Activated CD4-positive, alpha-beta T cell treated with anti-CD3 and anti-CD28 coated beads for 4 hours (primary cell): Measurements from ENCODE around the gene MVK.

ENCODE experiments used
- DNase-seq, 2 donors: peaks; one replicate each; pipeline ENCODE4 v3.0.0-alpha.2; 2020

Gene MVK

DNA sequence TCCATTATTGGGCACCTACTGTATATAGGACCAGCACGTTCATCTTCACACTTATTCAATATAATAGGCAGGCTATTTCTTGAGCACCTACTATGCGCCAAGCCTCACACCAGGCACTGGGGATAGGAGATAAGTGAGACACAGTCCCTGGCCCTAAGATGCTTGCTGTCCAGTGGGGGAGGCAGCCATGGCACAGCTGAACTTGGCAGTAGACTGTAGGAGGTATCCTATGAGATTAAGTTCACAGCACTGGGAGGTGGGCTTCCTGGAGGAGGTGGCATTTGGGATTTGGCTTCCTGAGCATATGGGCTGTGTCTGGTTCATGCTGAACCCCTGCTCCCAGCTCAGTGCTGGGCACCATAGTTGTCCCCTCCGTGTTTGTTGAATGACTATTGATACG, 65.1 kb downstream of the MVK start:
- DNase-seq: no peak

GRCh38 chr12:109639151-109639872, 65.7 kb downstream of the MVK start:
- no peak for DNase-seq

GRCh38 chr12:109640961-109641360, 67.4 kb downstream of the MVK start:
- DNase-seq: no peak

DNA sequence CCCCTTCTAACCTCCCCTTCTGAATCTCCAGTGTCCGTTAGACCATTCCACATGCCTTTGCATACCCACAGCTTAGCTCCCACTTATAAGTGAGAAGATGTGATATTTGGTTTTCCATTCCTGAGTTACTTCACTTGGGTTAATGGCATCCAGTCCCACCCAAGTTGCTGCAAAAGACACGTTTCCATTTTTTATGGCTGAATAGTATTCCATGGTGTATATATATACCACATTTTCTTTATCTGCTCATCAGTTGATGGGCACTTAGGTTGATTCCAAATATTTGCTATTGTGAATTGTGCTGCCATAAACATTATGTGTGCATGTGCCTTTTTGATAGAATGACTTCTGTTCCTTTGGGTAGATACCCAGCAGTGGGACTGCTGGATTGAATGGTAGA, 67.8 kb downstream of the MVK start:
- DNase-seq: no peak

- no peak for DNase-seq
Measured at GRCh38 chr12:109642506-109643132, 69.0 kb downstream of the MVK start.

GRCh38 chr12:109645194-109645593, 71.6 kb downstream of the MVK start:
- no peak for DNase-seq

DNA sequence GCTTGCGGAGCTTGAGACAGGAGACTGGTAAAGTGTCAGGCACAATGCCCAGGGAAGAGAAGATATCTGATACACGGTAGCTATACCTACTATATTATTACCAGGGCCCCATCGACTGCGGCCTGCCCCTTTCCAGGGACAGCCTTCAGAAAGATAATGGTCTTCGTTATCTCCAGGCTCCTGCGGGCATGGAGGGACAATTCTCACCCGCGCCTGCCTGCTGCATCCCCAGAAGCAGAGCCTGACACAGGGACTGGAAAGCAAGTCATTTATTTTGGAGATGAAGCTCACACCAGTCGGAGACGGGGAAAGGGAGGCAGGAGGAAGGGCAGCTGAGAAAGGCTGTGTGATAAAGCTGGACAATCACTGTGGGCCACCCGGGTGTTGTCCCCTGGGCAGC, 72.1 kb downstream of the MVK start:
- DNase-seq: no peak
